Head of caudate nucleus (tissue), 42 donors: ENCODE data around the gene PBRM1.

Source experiments
- DNase-seq, 42 donors: peaks; one replicate each; pipeline versions ENCODE4 v3.0.0 to v3.0.0-alpha.2; 2020 to 2021; ENCODE audit warnings: mixed read lengths in 7 of 42
- intact Hi-C: fragments of 100-400 bp; cut with DNase I; formaldehyde crosslinking; loops from one replicate; pipeline ENCODE4 v1.15.0; 2022

Gene PBRM1

DNA sequence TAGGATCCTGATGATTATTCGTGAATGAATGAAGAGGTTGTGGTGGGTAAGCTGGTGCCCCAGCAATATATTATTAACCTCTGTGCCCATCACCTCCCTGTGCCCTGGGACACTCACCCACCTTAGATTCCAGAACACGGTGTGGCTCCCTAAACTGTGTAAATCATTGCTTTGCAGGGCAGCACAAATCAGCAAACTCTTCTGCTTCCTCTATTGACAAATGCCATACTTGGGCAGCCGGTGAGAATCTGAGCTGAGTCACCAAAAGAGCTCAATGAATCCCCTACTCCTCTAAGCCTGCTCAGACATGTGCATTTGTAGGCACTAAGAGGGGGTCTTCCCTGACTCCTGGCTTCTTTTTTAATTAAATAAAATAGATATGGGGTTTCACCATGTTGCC lies 133.6 kb downstream of the PBRM1 start:
- no peak for DNase-seq
- intact Hi-C loops = no loop called here

DNA sequence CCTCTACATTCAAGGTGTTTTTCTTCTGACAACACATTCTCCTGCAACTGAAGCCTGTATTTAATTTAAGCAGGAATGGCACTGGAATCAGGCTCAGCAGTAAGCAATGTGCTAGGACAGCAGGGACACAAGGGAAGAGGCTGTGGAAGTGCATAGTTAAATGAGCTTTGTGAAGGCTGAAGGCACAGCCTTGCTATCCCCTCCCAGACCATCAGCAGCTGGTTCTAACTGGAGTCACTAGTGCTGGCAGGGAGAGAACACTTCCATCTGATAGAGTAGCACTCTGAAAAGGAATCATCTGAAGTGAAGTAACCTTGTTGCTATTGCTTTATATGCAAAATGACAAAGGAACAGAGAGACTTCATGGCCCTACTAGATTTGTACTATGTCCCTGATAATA lies 134.6 kb downstream of the PBRM1 start:
- DNase-seq = no peak
- intact Hi-C loops = no loop called here

DNA sequence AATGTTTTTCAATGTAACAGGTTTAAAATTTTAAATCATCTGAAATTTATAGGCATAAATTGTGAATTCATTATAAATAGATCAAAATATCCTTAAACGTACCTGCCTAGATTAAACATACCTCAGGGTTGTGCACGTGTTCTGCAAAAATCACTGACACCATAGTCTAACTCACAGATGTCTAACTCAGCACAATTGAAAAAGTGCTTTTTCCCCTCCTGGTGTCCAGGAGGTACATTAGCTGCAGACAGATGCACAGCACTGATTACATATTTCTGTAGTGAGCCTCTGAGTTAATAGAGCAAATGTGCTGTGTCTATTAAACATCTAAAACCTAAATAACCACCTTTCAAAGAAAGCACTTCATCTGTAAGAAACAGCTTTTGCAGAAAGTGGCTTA lies 138.6 kb downstream of the PBRM1 start:
- intact Hi-C loops = no loop called here

DNA sequence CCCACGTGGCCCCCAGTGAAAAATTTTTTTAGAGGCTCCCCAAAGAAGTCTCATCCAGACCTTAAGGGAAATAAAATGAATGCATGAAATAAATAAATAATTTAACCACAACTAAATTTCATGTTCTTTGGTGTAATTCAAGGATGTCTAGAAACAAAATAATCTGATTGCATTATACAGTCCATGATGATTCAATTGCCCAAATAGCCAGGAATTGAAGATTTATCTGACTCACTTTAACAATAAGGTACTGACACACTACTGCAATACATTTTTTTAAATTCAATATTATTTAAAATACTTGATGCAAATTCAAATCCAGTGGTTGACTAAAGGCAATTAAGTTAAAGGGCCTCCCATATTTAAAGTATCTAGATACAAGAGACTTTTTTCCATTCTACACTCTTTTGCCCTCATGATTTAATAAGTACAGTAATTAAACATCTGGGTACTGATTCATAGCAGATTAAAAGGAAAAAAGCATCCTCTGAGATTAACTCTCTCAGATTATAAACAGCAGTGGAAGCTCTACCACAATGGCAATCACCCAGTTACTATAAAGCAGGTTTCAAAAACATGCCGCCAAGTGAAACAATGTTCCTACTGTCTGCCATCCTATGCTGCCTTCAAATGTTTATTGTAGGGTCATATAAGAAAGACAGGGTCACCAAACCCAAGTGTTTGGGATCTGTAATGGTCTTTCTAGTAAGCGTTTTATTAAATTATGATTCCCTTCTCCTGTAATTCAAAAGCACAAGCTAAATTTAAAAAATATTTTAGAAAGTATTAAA lies 139.4 kb downstream of the PBRM1 start:
- intact Hi-C loops = no loop called here
- no peak for DNase-seq

More for the DNA sequence above, 138.6 kb downstream of the PBRM1 start:
- no peak for DNase-seq

- DNase-seq = peak in 2 of 42 donors; percentile 34 to 40
- intact Hi-C loops = no loop called here
These were observed 140.8 kb downstream of the PBRM1 start for GRCh38 chr3:52544937-52545336.

GRCh38 chr3:52541050-52541449 lies 144.7 kb downstream of the PBRM1 start:
- intact Hi-C loops = no loop called here
- DNase-seq = no peak

DNA sequence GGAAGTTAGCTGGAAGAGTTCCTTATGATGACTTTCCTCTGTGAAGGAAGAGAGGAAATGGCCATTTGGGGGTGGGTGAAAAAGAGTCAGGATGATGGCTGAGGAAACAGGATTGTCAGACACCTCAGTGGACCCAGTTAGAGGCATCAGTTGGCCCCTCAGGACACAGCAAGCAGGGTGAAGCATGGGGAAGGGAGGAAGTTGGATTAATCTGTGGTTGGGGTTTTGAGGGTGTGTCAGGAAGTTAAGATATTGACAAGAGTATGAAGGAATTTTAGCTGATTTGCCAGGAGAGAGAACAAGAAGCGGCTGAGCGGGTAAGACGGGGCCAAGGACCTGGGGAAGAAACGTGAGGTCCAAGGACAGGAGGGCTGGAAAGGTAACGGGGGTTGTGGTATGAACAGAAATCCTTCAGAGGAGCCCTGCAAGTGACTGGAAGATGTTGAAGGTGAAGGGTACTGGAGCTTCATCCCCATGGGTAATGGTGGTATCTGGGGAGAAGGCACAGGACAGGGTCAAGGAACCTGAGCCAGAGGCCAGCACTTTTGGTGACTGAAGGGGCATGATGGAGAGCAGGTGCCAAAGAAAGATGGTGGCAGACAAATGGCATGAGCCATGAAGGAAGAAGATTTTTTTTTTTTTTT lies 146.6 kb downstream of the PBRM1 start:
- peak in 2 of 42 donors; percentile 6 for DNase-seq
- intact Hi-C loops = loop anchor here (5.0 kb wide), 2 partner anchors 58 to 82 kb away; partner anchors contain the start of gene NISCH

- peak in 13 of 42 donors; percentile 7 to 65 (median 18) for DNase-seq
- intact Hi-C loops = loop anchor here (2.0 to 5.0 kb wide), 3 partner anchors 59 to 145 kb away; partner anchors contain the start of gene NISCH
These were observed 147.8 kb downstream of the PBRM1 start for GRCh38 chr3:52537726-52538421.

GRCh38 chr3:52537165-52537620 lies 148.5 kb downstream of the PBRM1 start:
- intact Hi-C loops = loop anchor here (2.0 to 5.0 kb wide), 3 partner anchors 60 to 146 kb away; partner anchors contain the start of gene NISCH

DNA sequence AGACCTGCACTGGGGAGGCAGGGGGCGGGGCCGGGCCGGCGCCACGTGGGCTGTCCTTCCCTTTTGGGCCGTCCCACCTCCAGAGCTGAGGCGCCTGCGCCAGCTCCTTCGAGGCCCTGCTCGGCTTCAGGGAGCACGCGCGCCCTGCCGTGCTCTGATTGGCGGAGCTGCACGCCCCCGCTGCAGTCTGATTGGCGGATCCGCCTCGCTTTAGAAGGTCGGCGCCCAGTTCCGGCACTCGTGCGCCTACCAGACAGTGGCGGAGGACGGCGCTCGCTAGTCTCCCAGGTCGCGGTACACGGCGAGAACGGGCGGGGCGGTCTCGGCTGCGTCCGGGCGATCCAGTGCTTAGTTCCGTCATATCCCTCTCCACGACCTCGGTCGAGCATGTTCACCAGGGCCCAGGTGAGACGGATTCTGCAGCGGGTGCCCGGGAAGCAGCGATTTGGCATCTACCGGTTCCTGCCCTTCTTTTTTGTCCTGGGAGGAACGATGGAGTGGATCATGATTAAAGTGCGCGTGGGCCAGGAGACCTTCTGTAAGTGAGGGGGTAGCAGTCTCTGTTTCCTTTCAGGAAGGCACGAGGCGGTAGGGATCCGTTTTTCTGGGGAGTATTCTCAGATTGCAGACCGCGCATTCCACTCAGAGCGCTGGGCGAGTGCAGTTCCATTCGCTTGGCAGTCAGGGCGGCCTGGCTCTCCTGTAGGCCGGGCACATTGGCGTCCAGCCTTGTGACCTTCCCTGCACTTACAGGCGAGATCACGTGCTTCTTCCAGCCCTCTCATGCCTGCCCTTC lies 149.1 kb downstream of the PBRM1 start, which contains the start of gene UQCC5:
Gene UQCC5 (plus strand): TSS at position 237 of the 796 bp plus-strand sequence. CDS start 151 bp downstream, at position 388.
- intact Hi-C loops = loop anchor here (2.0 to 5.0 kb wide), 3 partner anchors 61 to 146 kb away; partner anchors contain the start of gene NISCH
- peak; percentile 93 to 98 (median 97) for DNase-seq

More at GRCh38 chr3:52537165-52537620, 148.5 kb downstream of the PBRM1 start:
- DNase-seq = peak in 3 of 42 donors; percentile 6 to 22 (median 16)

DNA sequence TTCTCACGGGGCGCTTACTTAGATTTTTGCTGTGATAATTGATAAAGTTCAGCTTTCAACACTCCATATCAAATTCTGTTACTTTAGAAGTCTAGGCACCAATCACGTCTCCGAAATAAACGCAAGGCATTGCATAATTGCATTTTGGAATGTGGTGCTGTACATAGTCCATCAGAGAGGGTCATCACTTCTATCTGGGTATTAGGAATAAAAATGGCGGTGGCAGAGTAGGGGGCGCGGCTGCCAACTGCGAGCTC lies 149.7 kb downstream of the PBRM1 start:
- no peak for DNase-seq
- intact Hi-C loops = loop anchor here (2.0 to 5.0 kb wide), 3 partner anchors 61 to 147 kb away; partner anchors contain the start of gene NISCH

DNA sequence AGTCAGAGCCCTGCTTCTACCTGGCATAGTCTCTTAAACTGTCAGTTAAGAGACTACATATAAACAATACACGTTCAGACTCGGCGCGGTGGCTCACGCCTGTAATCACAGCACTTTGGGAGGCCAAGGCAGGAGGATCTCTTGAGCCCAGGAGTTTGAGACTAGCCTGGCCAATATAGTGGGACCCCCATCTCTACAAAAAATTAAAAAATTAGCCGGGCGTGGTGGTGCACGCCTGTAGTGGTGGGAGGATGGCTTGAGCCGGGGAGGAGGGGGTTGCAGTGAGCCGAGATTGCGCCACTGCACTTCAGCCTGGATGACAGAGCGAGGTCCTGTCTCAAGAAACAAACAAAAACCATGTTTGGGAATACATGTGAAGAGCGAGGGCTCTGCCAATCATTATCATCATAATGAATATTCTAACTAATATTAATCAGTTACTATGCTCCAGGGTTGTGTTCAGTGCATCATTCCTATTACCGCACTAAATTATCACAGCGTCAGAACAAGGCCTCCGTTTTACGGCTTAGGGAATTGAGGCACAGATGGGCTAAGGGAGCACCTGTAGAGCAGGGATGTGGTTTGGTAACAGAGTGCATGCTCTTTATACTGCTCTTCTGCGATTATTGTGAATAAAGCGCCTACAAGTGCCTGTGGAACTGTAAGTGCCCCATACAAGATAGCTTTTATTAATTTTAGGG lies 150.2 kb downstream of the PBRM1 start:
- intact Hi-C loops = loop anchor here (2.0 to 5.0 kb wide), 3 partner anchors 62 to 147 kb away; partner anchors contain the start of gene NISCH

DNA sequence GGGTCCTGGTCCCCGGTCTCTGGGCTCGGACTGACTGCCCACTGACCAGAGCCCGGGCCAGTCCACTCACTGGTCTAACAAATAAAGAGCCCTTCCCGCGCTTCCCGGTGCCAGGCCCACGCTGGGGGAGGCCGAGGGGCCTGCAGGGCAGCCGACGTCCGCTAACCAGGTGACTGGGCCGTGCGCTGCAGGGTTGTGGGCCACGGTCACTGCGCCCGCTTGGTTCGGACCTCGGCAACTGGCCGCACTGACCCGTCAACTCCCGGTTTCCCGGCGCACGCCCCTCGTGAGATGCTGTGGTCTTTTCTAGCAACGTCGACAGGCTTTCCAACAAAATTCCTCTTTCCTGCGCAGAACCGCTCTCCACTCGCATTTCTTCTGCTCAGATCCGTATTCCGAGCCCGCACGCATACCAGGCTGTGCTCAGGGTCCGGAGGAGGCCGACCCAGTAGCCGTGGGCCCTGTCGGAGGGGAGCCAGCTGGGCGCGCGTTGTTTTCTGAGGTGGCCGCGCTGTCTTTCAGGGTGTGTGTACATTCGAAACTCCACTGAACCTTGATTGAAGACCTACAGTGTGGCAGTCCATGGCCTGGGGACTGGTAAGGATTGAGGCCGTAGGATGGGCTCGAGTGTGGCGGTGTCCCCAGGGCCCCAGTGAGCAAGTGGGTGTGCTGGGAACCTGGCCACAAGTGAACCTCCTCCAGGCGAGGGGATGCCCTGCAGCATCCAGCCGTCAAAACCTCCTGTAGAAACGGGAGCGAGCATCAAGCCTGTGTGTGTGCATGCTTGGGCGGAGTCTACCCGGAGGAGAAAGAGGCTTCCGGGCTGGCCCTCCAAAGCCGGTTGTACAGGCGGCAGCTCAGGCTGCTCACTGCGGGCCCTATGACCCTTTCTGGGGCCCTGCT lies 151.2 kb downstream of the PBRM1 start:
- intact Hi-C loops = loop anchor here (5.0 kb wide), 2 partner anchors 63 to 77 kb away; partner anchors contain the start of gene NISCH
- peak in 18 of 42 donors; percentile 7 to 52 (median 30) for DNase-seq

More for the DNA sequence above, 150.2 kb downstream of the PBRM1 start:
- DNase-seq = peak in 12 of 42 donors; percentile 2 to 31 (median 10)

DNA sequence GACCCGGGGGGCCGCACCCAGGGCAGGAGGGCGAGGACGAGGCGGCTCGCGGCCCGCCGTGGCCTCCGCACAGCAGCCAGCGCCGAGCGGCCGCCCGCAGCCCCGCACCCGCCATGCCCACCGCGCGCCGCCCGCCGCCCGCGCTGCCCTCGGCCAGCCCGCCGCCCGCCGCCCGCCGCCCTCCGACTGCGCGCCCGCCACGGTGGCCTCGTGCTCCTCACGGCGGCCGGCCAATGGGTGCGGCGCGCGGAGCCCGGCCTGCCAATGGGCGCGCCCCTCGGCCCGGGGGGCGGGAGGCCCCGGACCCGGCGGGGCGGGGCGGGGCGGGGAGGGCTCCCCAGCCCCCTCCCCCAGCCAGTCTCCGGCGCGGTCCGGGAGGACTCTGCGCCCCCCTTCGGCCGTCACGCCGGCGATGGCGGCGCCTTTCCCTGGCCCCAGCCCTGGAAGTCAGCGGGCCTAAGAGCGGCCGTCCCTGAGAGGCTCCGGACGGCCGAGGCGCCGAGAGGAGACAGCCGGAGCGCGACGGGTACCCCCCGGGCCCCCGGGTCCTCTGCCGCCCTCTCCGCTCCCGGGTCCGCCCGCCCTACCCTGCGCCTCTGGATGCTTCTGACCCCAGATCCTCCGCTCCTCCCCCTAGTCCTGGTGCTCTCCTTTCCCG lies 152.0 kb downstream of the PBRM1 start, which contains the start of gene NT5DC2:
Gene NT5DC2 (minus strand): TSS at position 235 of the 658 bp plus-strand sequence. CDS start 120 bp downstream, at position 115.
- intact Hi-C loops = no loop called here
- peak in 40 of 42 donors; percentile 19 to 87 (median 66) for DNase-seq

DNA sequence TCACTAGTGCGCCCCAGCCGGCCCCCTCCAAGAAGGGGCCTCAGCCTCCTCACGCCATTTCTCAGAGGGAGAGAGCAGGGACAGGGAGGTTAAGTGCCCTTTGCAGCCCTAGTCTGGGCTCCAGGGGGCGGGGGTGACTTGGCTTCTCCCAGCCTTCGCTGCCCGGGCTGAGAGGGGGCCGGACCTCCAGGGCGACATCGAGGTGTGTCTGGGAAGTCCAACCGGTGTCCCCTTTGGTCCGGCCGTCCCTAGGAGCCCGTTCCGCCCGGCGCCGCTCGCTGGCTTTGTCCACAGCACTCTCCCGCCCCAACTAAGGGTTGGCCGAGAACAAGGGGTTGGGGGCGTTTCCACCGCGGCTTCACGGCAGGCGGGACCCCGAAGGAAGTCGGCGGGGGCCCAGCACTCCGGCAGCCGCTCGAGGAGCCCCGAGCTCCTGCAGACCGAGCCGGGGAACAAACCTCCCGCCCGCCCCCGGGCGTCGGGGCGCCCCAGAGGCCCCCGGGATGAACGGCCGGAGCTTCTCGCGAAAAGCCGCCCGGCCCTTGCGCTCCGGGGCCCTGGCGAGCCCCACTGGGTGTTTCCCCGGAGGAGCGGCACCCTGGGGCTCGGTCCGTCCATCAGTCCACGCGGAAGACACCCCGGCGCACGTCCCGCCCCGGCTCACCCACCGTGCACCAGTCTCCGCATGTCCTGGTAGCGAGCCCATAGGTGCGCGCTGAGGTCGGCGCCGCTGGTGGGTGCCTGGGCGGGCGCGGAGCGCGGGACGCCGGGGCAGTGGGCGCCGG lies 152.7 kb downstream of the PBRM1 start:
- intact Hi-C loops = no loop called here
- peak in 10 of 42 donors; percentile 12 to 45 (median 24) for DNase-seq
